GM12872 (cell line): ENCODE data around the gene YTHDF1.

Experiments used
- TF ChIP-seq, protein P1 (sequence below): IDR thresholded peaks from 3 replicates; pipeline ENCODE4 v1.5.1; 2011; ENCODE audit warnings: low read depth, mild to moderate bottlenecking, low read length, moderate library complexity; ENCODE audit not compliant: insufficient read depth

Gene YTHDF1

DNA sequence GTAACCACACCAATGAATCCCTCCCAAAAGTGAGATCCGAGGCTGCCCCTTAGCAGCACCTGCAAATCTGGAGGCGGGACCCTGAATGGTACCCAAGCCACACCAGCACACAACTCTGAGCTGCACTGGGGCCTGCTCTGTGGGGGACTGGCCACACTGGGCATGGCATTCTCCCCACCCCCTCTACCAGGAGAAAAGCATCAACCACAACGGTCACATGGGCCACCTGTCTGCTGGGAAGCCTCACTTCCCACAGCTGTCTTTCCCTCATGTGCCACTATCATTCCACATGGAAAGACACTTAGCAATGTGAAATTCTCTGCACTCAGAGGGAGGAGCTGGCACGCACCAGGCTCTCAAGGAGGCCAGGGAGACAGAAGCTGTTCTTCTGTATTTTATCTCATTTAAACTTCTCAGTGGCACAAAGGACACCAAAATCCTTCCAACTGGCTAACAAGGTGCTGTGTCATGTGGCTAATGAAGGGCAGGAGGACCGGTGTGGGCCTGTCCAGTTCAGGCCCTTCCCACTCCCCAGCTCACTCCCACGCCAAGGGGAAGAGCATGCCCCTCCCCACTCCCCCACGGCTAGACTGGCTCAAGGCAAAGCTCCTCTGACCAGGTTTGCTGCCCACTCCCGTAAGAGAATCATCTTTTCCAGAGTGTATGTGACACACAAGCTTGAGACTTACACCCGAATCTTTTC, 19.0 kb downstream of the YTHDF1 start:
- TF ChIP-seq, protein P1, sequence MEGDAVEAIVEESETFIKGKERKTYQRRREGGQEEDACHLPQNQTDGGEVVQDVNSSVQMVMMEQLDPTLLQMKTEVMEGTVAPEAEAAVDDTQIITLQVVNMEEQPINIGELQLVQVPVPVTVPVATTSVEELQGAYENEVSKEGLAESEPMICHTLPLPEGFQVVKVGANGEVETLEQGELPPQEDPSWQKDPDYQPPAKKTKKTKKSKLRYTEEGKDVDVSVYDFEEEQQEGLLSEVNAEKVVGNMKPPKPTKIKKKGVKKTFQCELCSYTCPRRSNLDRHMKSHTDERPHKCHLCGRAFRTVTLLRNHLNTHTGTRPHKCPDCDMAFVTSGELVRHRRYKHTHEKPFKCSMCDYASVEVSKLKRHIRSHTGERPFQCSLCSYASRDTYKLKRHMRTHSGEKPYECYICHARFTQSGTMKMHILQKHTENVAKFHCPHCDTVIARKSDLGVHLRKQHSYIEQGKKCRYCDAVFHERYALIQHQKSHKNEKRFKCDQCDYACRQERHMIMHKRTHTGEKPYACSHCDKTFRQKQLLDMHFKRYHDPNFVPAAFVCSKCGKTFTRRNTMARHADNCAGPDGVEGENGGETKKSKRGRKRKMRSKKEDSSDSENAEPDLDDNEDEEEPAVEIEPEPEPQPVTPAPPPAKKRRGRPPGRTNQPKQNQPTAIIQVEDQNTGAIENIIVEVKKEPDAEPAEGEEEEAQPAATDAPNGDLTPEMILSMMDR = no peak

- TF ChIP-seq, protein P1 = no peak
Observed at GRCh38 chr20:63194797-63195173, 21.1 kb downstream of the YTHDF1 start.

- TF ChIP-seq, protein P1 = no peak
Observed at GRCh38 chr20:63194007-63194796, 21.7 kb downstream of the YTHDF1 start.

GRCh38 chr20:63192721-63193120, 23.2 kb downstream of the YTHDF1 start:
- TF ChIP-seq, protein P1 = no peak

DNA sequence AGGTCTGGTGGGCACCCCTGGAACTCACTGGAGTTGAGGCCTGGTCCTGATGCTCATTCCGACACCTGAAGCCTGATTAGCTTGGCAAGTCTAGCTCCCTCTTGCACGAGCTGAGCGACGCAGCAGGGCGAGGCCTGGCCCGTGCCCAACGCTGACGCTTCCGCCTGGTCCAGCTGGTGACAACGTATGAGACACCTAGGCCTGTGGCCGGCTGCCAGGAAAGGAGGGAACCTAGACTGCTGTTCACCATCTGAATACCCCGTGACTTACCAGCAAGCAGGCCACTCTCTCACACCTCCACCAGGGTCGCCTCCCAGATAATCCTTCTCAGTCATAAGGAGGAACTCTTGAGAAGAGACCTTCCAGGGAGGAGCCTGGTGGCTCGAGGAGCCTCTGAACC, 24.5 kb downstream of the YTHDF1 start:
- TF ChIP-seq, protein P1 = no peak

DNA sequence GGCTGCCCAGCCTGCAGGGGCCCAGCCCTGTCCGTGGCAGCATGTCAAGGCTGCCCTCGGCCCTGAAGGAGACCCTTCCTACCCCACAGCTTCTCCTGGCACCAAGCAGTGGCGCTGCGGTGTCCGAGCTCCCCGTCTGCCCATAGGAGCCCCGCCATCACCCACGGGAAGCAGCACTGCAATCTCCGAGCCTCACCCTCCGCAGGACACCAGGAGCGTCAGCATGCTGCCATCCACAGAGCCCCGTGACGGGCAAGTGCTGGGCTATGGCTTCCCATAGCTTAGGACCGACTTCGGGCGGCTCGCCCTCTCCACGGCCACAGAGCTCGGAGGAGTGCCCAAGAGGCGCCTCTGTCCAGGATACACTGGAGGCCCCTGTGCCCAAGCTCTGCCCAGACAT, 25.1 kb downstream of the YTHDF1 start:
- TF ChIP-seq, protein P1 = no peak

DNA sequence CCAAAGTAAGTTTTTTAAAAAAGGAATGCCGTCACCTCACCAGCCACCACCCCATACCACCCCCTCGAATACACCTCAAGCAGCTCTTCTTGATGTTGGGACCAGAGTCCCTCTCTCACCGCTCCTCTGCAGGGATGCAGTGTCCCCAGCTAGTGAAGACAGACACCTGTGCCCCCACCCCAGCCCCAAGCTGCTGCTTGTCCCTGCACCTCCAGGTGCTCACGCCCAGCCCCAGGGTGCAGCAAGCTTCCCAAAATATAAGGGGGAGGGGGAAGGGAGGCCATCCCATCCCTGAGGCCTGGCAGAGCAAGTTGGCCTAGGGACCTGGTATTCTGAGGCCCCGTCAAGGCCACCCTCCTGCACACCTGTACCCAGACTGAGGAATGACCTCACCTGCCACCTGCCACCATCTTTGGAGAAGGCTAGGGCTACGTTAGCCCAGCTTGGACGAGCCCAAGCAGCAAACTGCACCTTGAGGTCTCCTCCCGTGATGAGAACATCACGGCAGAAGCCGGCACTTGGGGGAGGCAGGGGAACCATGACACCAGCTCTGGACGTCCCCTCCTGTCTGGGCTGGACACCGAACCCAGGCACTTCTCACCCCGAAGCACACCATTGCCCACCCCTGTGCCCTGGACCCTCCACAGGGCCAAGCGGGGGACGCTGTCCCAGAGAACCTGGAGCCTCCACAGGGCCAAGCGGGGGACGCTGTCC, 25.9 kb downstream of the YTHDF1 start:
- TF ChIP-seq, protein P1 = no peak
